Measurements from ENCODE around the gene GAA. TPM values are rescaled to one million over a fixed set of nuclear protein-coding genes. Genes with fewer than 3 reads are reported as not detected.

The GAA gene
- total RNA-seq, 3 donors from 2014 or later = 16.1 to 18.6 (median 16.7) TPM

DNA sequence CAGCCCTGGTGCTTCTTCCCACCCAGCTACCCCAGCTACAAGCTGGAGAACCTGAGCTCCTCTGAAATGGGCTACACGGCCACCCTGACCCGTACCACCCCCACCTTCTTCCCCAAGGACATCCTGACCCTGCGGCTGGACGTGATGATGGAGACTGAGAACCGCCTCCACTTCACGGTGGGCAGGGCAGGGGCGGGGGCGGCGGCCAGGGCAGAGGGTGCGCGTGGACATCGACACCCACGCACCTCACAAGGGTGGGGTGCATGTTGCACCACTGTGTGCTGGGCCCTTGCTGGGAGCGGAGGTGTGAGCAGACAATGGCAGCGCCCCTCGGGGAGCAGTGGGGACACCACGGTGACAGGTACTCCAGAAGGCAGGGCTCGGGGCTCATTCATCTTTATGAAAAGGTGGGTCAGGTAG, 3.6 kb downstream of the GAA start:
- Mint-ChIP-seq H3K4me3 (no peak overlapping the region), H3K36me3 (ENCODE audit: insufficient read depth) (no peaks in the 10 kb centered on the region), H3K27me3 (ENCODE audit: low read depth) (no peaks in the 10 kb centered on the region), H3K9me3 (no peaks in the 10 kb centered on the region), H3K4me1 (ENCODE audit: low read depth) (peaks cover 25% of the 10 kb centered on the region)
- ATAC-seq (no peak), DNase-seq (no peak)

DNA sequence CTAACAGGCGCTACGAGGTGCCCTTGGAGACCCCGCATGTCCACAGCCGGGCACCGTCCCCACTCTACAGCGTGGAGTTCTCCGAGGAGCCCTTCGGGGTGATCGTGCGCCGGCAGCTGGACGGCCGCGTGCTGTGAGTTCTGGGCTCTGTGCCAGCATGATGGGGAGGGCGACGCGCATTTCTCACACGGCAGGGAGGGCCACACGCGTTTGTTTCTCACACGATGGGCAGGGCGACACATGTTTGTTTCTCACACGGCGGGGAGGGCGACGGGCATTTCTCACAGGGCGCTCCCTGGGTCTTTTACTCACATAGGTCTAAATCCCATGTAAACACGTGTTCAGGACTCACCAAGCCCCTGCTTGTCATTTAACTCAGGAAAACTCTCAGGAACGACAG, 4.4 kb downstream of the GAA start:
- Mint-ChIP-seq H3K27me3 (ENCODE audit: low read depth) (no peaks in the 10 kb centered on the region), H3K9me3 (no peaks in the 10 kb centered on the region), H3K4me3 (no peak overlapping the region), H3K36me3 (ENCODE audit: insufficient read depth) (no peaks in the 10 kb centered on the region), H3K4me1 (ENCODE audit: low read depth) (peaks cover 17% of the 10 kb centered on the region)
- DNase-seq (no peak), ATAC-seq (no peak)

DNA sequence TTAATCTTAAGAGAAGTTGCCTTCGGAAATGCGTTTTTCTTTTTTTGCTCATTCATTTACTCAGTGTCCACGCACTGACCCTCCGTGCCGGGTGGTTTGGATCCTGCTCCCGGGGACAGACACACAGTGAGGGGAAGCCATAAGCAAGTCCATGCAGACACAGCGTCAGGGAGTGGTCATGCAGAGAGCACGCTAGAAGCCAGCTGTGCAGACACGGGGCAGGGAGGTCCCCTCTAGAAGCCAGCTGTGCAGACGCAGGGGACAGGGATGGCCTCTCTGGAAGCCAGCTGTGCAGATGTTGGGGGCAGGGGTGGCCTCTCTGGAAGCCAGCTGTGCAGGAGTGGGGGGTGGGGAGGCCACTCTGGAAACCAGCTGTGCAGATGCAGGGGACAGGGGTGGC, 4.8 kb downstream of the GAA start:
- Mint-ChIP-seq H3K9me3 (no peaks in the 10 kb centered on the region), H3K4me1 (ENCODE audit: low read depth) (peaks cover 14% of the 10 kb centered on the region), H3K27me3 (ENCODE audit: low read depth) (no peaks in the 10 kb centered on the region), H3K36me3 (ENCODE audit: insufficient read depth) (no peaks in the 10 kb centered on the region), H3K4me3 (no peak overlapping the region)
- no peak for ATAC-seq
- no peak for DNase-seq

DNA sequence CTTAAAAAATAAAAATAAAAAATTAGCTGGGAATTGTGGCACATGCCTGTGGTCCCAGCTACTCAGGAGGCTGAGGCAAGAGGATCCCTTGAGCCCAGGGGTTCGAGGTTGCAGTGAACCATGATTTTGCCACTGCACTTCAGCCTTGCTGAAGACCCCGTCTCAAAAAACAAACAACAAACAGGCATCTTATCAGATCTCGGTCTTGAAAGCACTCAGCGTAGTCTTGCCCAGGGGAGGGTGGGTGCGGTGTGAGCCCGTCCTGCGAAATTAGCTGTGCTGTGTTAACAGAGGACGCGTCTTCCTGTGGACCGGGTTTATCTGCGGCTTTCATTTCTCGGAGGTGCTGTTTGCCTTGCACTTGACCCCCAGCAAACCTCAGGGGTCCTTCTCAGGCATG, 5.4 kb downstream of the GAA start:
- Mint-ChIP-seq H3K4me3 (no peak overlapping the region), H3K4me1 (ENCODE audit: low read depth) (peaks cover 13% of the 10 kb centered on the region), H3K27me3 (ENCODE audit: low read depth) (no peaks in the 10 kb centered on the region), H3K9me3 (no peaks in the 10 kb centered on the region), H3K36me3 (ENCODE audit: insufficient read depth) (no peaks in the 10 kb centered on the region)
- DNase-seq (no peak), ATAC-seq (no peak)

DNA sequence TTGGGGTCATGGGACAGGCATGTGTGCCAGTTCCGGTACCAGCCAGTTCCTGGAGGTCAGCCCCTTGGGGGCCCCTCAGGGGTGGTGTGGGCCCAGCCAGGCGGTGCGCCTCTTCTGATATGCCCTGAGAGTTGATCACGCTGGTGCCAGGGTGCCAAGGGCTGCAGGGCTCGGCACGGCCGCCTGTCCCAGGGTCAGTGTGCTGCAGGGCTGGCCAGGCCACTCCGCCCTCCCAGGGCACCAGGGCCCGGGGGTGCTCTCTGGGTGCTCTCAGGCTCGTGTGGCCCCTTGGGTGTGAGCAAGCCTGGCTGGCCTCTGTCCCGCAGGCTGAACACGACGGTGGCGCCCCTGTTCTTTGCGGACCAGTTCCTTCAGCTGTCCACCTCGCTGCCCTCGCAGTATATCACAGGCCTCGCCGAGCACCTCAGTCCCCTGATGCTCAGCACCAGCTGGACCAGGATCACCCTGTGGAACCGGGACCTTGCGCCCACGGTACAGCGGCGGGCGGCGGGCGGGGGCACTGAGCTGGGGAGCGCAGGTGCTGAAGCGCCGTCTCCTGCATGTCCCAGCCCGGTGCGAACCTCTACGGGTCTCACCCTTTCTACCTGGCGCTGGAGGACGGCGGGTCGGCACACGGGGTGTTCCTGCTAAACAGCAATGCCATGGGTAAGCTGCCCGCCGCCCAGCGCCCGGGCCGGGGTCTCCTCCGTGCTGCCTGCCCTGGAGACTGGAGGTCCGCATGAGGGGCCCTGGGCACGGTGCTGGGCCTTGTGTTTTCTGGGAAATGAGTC, 6.0 kb downstream of the GAA start:
- Mint-ChIP-seq H3K4me1 (ENCODE audit: low read depth) (peaks cover 6% of the 10 kb centered on the region), H3K36me3 (ENCODE audit: insufficient read depth) (no peaks in the 10 kb centered on the region), H3K9me3 (no peaks in the 10 kb centered on the region), H3K27me3 (ENCODE audit: low read depth) (no peaks in the 10 kb centered on the region), H3K4me3 (no peak overlapping the region)
- ATAC-seq (no peak), DNase-seq (no peak)

DNA sequence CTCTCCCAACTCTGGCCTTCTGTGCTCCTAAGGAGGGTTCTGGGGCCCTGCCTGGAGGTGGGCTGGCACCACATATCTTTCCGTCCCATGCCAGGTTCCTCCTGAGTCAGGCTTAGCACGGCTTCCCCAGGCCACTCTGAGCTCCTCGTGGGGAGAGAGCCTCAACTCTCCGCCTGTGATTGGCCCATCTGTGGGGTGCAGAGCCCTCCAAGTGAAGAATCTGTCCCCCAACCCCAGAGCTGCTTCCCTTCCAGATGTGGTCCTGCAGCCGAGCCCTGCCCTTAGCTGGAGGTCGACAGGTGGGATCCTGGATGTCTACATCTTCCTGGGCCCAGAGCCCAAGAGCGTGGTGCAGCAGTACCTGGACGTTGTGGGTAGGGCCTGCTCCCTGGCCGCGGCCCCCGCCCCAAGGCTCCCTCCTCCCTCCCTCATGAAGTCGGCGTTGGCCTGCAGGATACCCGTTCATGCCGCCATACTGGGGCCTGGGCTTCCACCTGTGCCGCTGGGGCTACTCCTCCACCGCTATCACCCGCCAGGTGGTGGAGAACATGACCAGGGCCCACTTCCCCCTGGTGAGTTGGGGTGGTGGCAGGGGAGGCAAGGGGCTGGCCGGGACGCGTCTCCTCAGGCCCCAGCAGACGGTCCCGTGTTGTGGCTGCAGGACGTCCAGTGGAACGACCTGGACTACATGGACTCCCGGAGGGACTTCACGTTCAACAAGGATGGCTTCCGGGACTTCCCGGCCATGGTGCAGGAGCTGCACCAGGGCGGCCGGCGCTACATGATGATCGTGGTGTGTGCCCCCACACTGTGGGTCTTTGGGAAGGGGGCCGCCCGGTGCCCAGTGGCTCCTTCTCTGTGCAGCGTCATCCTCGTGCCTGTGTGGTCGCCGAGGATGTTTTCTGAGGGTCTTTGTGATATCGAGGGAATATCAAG, 6.9 kb downstream of the GAA start:
- no peak overlapping the region for H3K4me3 Mint-ChIP-seq
- DNase-seq (no peak), ATAC-seq (no peak)
- no peaks in the 10 kb centered on the region for H3K9me3 Mint-ChIP-seq
- peaks cover under 1% of the 10 kb centered on the region for H3K4me1 Mint-ChIP-seq (ENCODE audit: low read depth)
- H3K36me3 Mint-ChIP-seq (ENCODE audit: insufficient read depth) = no peaks in the 10 kb centered on the region
- H3K27me3 Mint-ChIP-seq (ENCODE audit: low read depth) = no peaks in the 10 kb centered on the region

DNA sequence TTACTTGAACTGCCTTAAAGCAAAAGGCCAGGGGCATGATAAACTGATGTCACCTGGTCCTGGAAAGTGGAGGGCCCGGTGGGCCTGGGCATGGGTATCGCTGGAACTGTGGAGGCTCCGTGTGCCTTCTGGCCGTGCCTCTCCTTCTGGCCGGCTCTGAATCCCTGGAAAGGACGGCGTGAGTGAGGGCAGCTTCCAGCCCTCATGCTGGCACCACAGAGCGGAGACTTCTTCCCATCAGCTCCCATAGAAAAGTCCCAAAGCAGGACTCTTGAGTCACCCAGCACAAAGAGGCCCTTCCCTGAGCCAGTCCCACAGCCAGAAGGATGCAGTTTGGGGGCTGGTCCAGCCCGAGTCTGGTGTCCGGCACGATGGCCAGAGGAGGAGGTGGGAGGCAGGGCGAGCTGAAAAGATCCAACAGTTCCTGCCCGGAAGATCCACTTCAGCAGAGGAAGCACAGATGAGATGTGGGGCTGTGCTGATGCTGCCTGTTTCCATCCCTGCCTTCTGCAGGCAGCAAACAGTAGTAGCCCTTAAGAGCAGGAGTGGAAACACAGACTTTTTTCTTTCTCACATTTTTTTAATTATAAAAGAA, 7.8 kb downstream of the GAA start:
- H3K27me3 Mint-ChIP-seq (ENCODE audit: low read depth) = no peaks in the 10 kb centered on the region

DNA sequence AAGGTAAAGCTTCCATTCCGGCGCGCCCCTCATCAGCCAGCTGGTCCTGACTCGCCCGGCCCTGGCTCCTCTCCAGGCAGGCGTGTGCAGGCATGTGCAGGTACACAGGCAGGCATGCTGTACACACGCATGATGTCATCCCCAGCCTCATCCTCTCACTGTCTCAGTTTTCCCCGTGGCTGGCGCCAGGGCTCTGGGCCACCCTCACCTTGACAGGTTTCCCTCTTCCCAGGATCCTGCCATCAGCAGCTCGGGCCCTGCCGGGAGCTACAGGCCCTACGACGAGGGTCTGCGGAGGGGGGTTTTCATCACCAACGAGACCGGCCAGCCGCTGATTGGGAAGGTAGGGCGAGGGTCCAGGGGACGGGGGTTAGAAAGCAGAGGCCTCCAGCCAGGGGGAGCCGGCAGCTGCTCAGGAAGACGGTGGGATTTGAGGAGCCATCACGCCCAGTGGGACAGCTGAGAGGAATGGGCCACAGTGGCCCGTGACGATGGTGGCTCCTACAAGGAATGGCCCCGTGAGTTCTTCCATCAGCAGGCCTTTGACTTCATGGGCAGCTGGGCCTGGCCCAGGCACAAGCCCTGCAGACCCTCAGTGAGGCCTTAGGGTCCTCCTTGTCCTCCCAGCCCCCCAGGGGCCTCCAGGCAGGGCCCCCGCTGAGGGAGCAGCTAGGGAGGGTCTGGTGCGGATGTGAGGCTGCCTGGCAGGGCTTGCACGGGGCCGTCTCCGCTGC, 8.5 kb downstream of the GAA start:
- Mint-ChIP-seq H3K36me3 (ENCODE audit: insufficient read depth) (no peaks in the 10 kb centered on the region), H3K4me1 (ENCODE audit: low read depth) (no peaks in the 10 kb centered on the region), H3K27me3 (ENCODE audit: low read depth) (no peaks in the 10 kb centered on the region), H3K4me3 (no peak overlapping the region), H3K9me3 (peaks cover under 1% of the 10 kb centered on the region)
- DNase-seq = no peak
- no peak for ATAC-seq

More for the DNA sequence above, 7.8 kb downstream of the GAA start:
- no peaks in the 10 kb centered on the region for H3K9me3 Mint-ChIP-seq
- ATAC-seq = no peak
- H3K4me1 Mint-ChIP-seq (ENCODE audit: low read depth) = no peaks in the 10 kb centered on the region
- no peaks in the 10 kb centered on the region for H3K36me3 Mint-ChIP-seq (ENCODE audit: insufficient read depth)
- H3K4me3 Mint-ChIP-seq = no peak overlapping the region
- no peak for DNase-seq

DNA sequence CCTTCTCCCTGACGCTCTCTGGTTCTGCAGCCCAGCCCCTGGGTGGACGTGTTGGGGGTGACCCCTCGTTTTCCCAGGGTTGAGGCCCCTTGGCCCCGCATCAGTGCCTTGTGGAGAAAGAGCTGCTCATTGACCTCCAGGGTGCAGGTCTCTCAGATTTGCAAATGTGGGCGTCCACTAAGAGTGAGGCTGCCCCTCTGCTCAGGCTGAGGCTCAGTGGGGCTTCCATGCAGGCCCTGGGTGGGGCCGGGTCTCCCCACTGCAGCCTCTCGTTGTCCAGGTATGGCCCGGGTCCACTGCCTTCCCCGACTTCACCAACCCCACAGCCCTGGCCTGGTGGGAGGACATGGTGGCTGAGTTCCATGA, 9.0 kb downstream of the GAA start:
- no peaks in the 10 kb centered on the region for H3K27me3 Mint-ChIP-seq (ENCODE audit: low read depth)
- H3K4me3 Mint-ChIP-seq = no peak overlapping the region
- H3K36me3 Mint-ChIP-seq (ENCODE audit: insufficient read depth) = no peaks in the 10 kb centered on the region
- peaks cover 6% of the 10 kb centered on the region for H3K9me3 Mint-ChIP-seq
- DNase-seq (no peak), ATAC-seq (no peak)
- H3K4me1 Mint-ChIP-seq (ENCODE audit: low read depth) = no peaks in the 10 kb centered on the region

DNA sequence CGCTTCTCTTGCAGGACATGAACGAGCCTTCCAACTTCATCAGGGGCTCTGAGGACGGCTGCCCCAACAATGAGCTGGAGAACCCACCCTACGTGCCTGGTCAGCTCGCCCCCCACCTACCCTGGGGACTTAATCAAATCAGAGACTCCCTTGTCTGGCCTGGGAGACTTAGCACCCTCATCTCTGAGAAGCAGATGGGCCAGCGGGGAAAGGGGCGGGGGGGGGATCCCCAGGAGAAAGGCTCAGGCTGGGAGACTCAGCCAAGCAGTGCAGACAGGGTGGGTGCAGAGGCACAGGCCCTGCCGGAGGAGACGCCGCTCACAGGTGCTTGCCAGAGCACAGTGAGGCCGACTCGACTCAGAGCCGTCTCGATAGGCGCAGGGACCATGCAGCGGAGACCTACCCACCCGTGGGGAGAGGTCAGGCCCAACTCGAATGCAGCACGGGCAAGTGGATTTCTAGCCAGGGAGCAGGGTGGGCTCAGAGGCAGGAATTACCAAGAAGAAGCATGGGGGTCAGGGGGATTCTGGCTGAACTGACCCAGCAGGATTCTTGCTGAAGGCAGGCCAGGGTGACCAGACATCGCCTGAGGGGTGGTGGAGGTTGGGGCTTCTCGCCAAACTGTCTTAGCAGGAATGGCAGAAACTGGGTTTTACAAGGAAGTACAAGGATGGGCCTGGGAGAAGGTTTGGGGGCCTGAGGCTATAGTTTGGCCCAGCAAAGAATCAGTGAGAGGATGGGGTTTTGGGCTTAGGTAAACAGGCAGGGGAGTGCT, 9.7 kb downstream of the GAA start:
- Mint-ChIP-seq H3K36me3 (ENCODE audit: insufficient read depth) (no peaks in the 10 kb centered on the region), H3K4me1 (ENCODE audit: low read depth) (no peaks in the 10 kb centered on the region), H3K4me3 (no peak overlapping the region), H3K9me3 (peaks cover 7% of the 10 kb centered on the region), H3K27me3 (ENCODE audit: low read depth) (no peaks in the 10 kb centered on the region)
- DNase-seq (no peak), ATAC-seq (no peak)

DNA sequence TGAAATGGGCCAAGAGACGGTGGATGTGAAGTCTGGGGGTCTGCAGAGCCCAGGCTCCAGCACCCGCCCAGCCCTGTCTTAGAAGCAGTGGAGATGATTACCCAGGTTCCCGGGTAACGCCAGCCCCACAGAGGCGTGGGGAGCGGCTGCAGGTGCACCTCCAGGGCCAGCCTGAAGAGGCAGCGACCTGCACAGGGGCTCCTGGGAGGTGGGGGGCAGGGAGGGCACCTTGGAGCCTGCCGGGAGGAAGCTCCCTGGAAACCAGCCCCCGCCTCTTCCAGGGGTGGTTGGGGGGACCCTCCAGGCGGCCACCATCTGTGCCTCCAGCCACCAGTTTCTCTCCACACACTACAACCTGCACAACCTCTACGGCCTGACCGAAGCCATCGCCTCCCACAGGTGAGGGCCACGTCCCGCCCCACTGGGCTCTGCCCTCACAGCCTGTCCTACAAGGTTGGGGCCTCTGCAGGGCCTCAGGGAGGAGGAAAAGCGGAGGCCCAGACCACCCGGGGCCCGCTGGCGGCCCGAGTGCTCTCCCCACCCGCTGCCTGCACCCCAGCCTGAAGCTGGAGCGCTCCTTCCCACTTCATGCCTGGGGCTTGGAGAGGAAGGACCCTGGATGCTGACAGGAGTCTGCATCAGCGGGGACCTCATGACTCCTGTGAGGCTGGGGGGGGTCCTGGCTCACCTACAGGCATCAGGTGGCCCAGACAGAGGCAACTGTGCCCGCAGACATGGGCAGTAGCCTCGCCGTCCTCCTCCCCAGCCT, 10.5 kb downstream of the GAA start:
- Mint-ChIP-seq H3K4me3 (no peak overlapping the region), H3K36me3 (ENCODE audit: insufficient read depth) (no peaks in the 10 kb centered on the region), H3K9me3 (peaks cover 7% of the 10 kb centered on the region), H3K27me3 (ENCODE audit: low read depth) (no peaks in the 10 kb centered on the region), H3K4me1 (ENCODE audit: low read depth) (no peaks in the 10 kb centered on the region)
- ATAC-seq = no peak
- DNase-seq = no peak

DNA sequence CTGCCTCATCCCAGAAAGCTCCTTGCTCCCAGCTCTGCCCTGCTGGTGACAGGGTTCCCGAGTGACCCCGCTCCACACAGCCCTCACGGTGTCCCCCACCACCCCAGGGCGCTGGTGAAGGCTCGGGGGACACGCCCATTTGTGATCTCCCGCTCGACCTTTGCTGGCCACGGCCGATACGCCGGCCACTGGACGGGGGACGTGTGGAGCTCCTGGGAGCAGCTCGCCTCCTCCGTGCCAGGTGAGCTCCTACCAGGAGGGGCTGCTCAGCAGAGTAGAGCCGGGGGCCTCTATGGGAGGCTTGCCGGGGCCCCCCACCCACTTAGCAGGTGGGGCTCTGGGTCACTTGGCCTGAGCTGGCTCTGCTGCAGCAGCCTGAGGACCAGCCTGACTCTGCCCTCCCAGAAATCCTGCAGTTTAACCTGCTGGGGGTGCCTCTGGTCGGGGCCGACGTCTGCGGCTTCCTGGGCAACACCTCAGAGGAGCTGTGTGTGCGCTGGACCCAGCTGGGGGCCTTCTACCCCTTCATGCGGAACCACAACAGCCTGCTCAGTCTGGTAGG, 11.2 kb downstream of the GAA start:
- Mint-ChIP-seq H3K9me3 (peaks cover 7% of the 10 kb centered on the region), H3K4me3 (no peak overlapping the region), H3K36me3 (ENCODE audit: insufficient read depth) (no peaks in the 10 kb centered on the region), H3K4me1 (ENCODE audit: low read depth) (no peaks in the 10 kb centered on the region), H3K27me3 (ENCODE audit: low read depth) (no peaks in the 10 kb centered on the region)
- ATAC-seq = no peak
- DNase-seq = no peak

DNA sequence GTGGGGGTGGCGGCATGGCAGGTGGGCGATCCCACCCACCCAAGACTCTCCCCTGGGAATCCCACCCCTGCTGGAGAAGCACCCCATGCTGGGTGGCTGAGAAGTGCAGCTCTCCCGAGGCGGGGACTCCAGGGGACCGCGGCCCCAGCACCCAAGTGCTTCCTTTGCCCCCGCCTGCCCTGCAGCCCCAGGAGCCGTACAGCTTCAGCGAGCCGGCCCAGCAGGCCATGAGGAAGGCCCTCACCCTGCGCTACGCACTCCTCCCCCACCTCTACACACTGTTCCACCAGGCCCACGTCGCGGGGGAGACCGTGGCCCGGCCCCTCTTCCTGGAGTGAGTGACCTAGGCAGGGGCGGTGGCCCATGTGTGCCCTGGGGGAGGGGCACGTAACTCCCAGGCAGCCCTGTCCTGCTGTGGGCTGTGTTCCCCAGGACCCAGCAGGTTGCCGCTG, 11.7 kb downstream of the GAA start:
- no peaks in the 10 kb centered on the region for H3K27me3 Mint-ChIP-seq (ENCODE audit: low read depth)
- no peaks in the 10 kb centered on the region for H3K4me1 Mint-ChIP-seq (ENCODE audit: low read depth)
- no peaks in the 10 kb centered on the region for H3K36me3 Mint-ChIP-seq (ENCODE audit: insufficient read depth)
- H3K9me3 Mint-ChIP-seq = peaks cover 7% of the 10 kb centered on the region
- ATAC-seq (no peak), DNase-seq (no peak)
- H3K4me3 Mint-ChIP-seq = no peak overlapping the region

Data from activated T-cell treated with anti-CD3 and anti-CD28 coated beads, Interleukin-2, amount 50 U/mL, for 4 hours (primary cell).